HepG2 (cell line): ENCODE data around the gene BANP. TPM values are rescaled to one million over a fixed set of nuclear protein-coding genes. Genes with fewer than 3 reads are reported as not detected.

Source experiments
- ATAC-seq: fragments of 200-7000 bp; cut with Tn5 transposase; 3 replicates; pipeline ENCODE4 v1.9.1; 2020; ENCODE audit warnings: mild to moderate bottlenecking, moderate library complexity
- BruUV-seq: library from RNA; stranded (reverse); fragments of 400-500 nt; replicated peaks from 2 replicates; lab custom pipeline; 2021; lab: Mats Ljungman, UMichigan
- CTCF ChIA-PET: fragments of 300-600 bp; formaldehyde crosslinking; extraction: SDS; loops from one replicate; lab custom pipeline; 2021; ENCODE audit warnings: low total read pairs, inconsistent platforms, low intra/inter-chr PET ratio; lab: Yijun Ruan, JAX
- POLR2A ChIA-PET: fragments of 350-600 bp; sonication (Branson Sonifier 250); formaldehyde crosslinking; loops from one replicate; lab custom pipeline; 2020; ENCODE audit warnings: antibody characterized with exemption, inconsistent platforms; lab: Yijun Ruan, JAX
- DNase-seq: peaks from one replicate; pipeline ENCODE4 v3.0.0-alpha.2; 2015; ENCODE audit warnings: low spot score
- FAIRE-seq: peaks from 3 replicates; lab custom pipeline; 2011; peaks lifted over from hg19 to GRCh38; lab: Jason Lieb, UNC
- H2AFZ ChIP-seq: one replicate; pipeline ENCODE4 v1.6.1; 2011; ENCODE audit warnings: low read length, inconsistent platforms
- H3K27ac ChIP-seq: fragments of 300-600 bp; 3 replicates; pipeline ENCODE4 v1.8.0; 2011; ENCODE audit warnings: mixed run types, mild to moderate bottlenecking, mixed read lengths, low read length, inconsistent platforms; ENCODE audit not compliant: insufficient read depth; ENCODE audit errors: extremely low read length
- H3K27me3 ChIP-seq, 2 experiments: fragments of 200-600 bp in 1 of 2; 2 replicates in 1 of 2; 3 replicates in 1 of 2; pipeline versions ENCODE4 v1.6.0 to v1.8.0; 2011; ENCODE audit warnings: low read length in 2 of 2, mild to moderate bottlenecking in 2 of 2, moderate library complexity in 2 of 2, inconsistent platforms in 1 of 2; ENCODE audit not compliant: insufficient read depth in 2 of 2, control insufficient read depth in 1 of 2
- H3K36me3 ChIP-seq, 2 experiments: fragments of 200-600 bp in 1 of 2; replicated peaks in 1 of 2; 2 replicates in 1 of 2; 3 replicates in 1 of 2; pipeline versions ENCODE4 v1.5.1 to v1.8.0; 2011; ENCODE audit warnings: low read length in 2 of 2, inconsistent platforms in 1 of 2; ENCODE audit not compliant: insufficient read depth in 2 of 2, control insufficient read depth in 1 of 2
- H3K4me1 ChIP-seq: 2 replicates; pipeline ENCODE4 v1.5.1; 2012; ENCODE audit warnings: low read length, inconsistent platforms; ENCODE audit not compliant: insufficient read depth
- H3K4me2 ChIP-seq: 2 replicates; pipeline ENCODE4 v1.6.0; 2011; ENCODE audit warnings: low read depth, low read length, inconsistent platforms
- H3K4me3 ChIP-seq, 3 experiments: fragments of 200-600 bp in 1 of 3; sonication (generic), shearing (Covaris generic) in 1 of 3; replicated peaks in 1 of 3; 2 replicates each; pipeline ENCODE4 v1.5.1; 2011 to 2016; ENCODE audit warnings: low read length in 3 of 3, inconsistent platforms in 2 of 3, low read depth in 2 of 3, mild to moderate bottlenecking in 2 of 3, control low read depth in 1 of 3, mixed read lengths in 1 of 3; ENCODE audit not compliant: insufficient read depth in 1 of 3
- H3K79me2 ChIP-seq: one replicate; pipeline ENCODE4 v1.6.1; 2011; ENCODE audit warnings: low read length, inconsistent platforms; ENCODE audit not compliant: insufficient read depth
- H3K9ac ChIP-seq: 2 replicates; pipeline ENCODE4 v1.6.0; 2011; ENCODE audit warnings: mild to moderate bottlenecking, low read depth, low read length, inconsistent platforms; ENCODE audit not compliant: insufficient read depth
- H3K9me3 ChIP-seq: 2 replicates; pipeline ENCODE4 v1.5.1; 2012; ENCODE audit warnings: mild to moderate bottlenecking, low read length
- H4K20me1 ChIP-seq: 2 replicates; pipeline ENCODE4 v1.6.0; 2011; ENCODE audit warnings: inconsistent platforms, mild to moderate bottlenecking, low read length, moderate library complexity; ENCODE audit not compliant: insufficient read depth
- ASH2L ChIP-seq: fragments of 300-600, 200-600 bp; sonication (generic); IDR thresholded peaks from 2 replicates; pipeline ENCODE4 v1.7.0; 2017; ENCODE audit warnings: low read depth, mild to moderate bottlenecking, moderate library complexity, mixed read lengths, low read length; ENCODE audit not compliant: insufficient read length
- ZBTB33 ChIP-seq: sonication (generic); formaldehyde crosslinking; IDR thresholded peaks from 2 replicates; pipeline ENCODE4 v1.4.0; 2020; ENCODE audit warnings: missing genetic modification reagents
- ZNF468 ChIP-seq: sonication (generic); formaldehyde crosslinking; IDR thresholded peaks from 2 replicates; pipeline ENCODE4 v1.8.0; 2022; ENCODE audit warnings: mild to moderate bottlenecking, moderate library complexity, missing genetic modification reagents
- WGBS: methylation state at CpG from one replicate; pipeline ENCODE4 v1.1.6; 2017; ENCODE audit warnings: low lambda C conversion rate; 5-methylcytosine and 5-hydroxymethylcytosine counted together
- in situ Hi-C: cut with HindIII; loops from 2 replicates; pipeline ENCODE4 v1.10.0; 2017; ENCODE audit warnings: low pct_unique_long_range_greater_than_20kb; ENCODE audit not compliant: extremely low pct_ligation_motif_present
- intact Hi-C: fragments of 100-400 bp; cut with micrococcal nuclease; formaldehyde crosslinking; loops from one replicate; pipeline ENCODE4 v1.10.0; 2022; ENCODE audit not compliant: unreplicated experiment
- polyA plus RNA-seq, 8 experiments: library from polyadenylated mRNA; depleted of rRNA in 3 of 8; stranded (reverse) in 7 of 8; unstranded in 1 of 8; fragments of >200 nt; fragmentation: Illumina TruSeq in 4 of 8; extraction: Trizol in 4 of 8; gene quantifications; 2 replicates each; pipeline versions ENCODE4 v1.2.1 to v1.2.3, GENCODE V29; 2011 to 2016; ENCODE audit warnings: low read depth in 4 of 8, missing spikeins in 1 of 8, mixed read lengths in 1 of 8; ENCODE audit not compliant: insufficient read depth in 1 of 8
- total RNA-seq, 5 experiments: library from RNA; depleted of rRNA; stranded (reverse); fragments of >200 nt; fragmentation: Illumina TruSeq; extraction: Trizol; gene quantifications; 2 replicates each; pipeline ENCODE4 v1.2.3, GENCODE V29; 2016; ENCODE audit warnings: low read depth in 1 of 5

Gene BANP
- total and polyA plus RNA-seq, 2 of the 13 experiments (the other 11 are each of a cell fraction or from before 2014, with no cell fraction given): 20.2 to 23.8 TPM

GRCh38 chr16:88005968-88006367 is 54.7 kb downstream of the BANP start:
- H3K36me3 ChIP-seq: peaks cover 12 to 57% of the 10 kb centered on the region in 2 experiments
- no peak overlapping the region for H3K27ac ChIP-seq
- ATAC-seq: no peak
- no peak for TF ChIP-seq ASH2L
- peak; percentile 46; the same call in 1 of the 2 replicates for TF ChIP-seq ZBTB33 (CRISPR knock-in tag)
- TF ChIP-seq, all 625 proteins: peak for 1
- 96% methylated on average over 24 of the region's 25 CpGs for WGBS
- FAIRE-seq (no peak), DNase-seq (no peak)
- no peaks in the 10 kb centered on the region for H3K9me3 ChIP-seq
- H2AFZ ChIP-seq: no peak overlapping the region
- H3K79me2 ChIP-seq: no peaks in the 10 kb centered on the region
- POLR2A ChIA-PET: no interaction called here
- no peak overlapping the region for H3K9ac ChIP-seq
- no peaks in the 10 kb centered on the region for H3K4me1 ChIP-seq
- no peak overlapping the region for H3K4me2 ChIP-seq
- in situ Hi-C loops (no loop called here), intact Hi-C loops (no loop called here)
- no peaks in the 10 kb centered on the region for H3K27me3 ChIP-seq
- no peaks in the 10 kb centered on the region; the same call in 1 of the 2 replicates for H4K20me1 ChIP-seq
- no peak overlapping the region for H3K4me3 ChIP-seq
- CTCF ChIA-PET: no interaction called here
- BruUV-seq: no TSS peak

- H3K4me2 ChIP-seq: no peak overlapping the region
- no peaks in the 10 kb centered on the region for H3K27me3 ChIP-seq
- in situ Hi-C loops: no loop called here
- H3K27ac ChIP-seq: no peak overlapping the region
- TF ChIP-seq ZNF468 (CRISPR knock-in tag): no peak
- BruUV-seq: no TSS peak
- peaks cover 10 to 60% of the 10 kb centered on the region in 2 experiments for H3K36me3 ChIP-seq
- H3K4me3 ChIP-seq: no peak overlapping the region
- H3K79me2 ChIP-seq: no peaks in the 10 kb centered on the region
- ChIA-PET CTCF (no interaction called here), POLR2A (no interaction called here)
- ATAC-seq: no peak
- H3K9ac ChIP-seq: no peak overlapping the region
- H4K20me1 ChIP-seq: no peaks in the 10 kb centered on the region; the same call in 1 of the 2 replicates
- 96% methylated on average over 10 of the region's 10 CpGs for WGBS
- H3K9me3 ChIP-seq: no peaks in the 10 kb centered on the region
- FAIRE-seq: no peak
- intact Hi-C loops: no loop called here
- no peak for DNase-seq
- no peak overlapping the region for H2AFZ ChIP-seq
- no peaks in the 10 kb centered on the region for H3K4me1 ChIP-seq
Measured at GRCh38 chr16:88007321-88007731, 56.1 kb downstream of the BANP start.
